GM19467 (cell line): Measurements from ENCODE around the gene TBC1D1.

Experiments
- ATAC-seq: cut with Tn5 transposase; IDR thresholded peaks from one replicate; pipeline ENCODE4 v1.9.1; 2021; ENCODE audit warnings: mild to moderate bottlenecking, moderate library complexity; ENCODE audit not compliant: unreplicated experiment

The TBC1D1 gene

GRCh38 chr4:38075370-38076152 lies 184.7 kb downstream of the TBC1D1 start:
- ATAC-seq = no peak

DNA sequence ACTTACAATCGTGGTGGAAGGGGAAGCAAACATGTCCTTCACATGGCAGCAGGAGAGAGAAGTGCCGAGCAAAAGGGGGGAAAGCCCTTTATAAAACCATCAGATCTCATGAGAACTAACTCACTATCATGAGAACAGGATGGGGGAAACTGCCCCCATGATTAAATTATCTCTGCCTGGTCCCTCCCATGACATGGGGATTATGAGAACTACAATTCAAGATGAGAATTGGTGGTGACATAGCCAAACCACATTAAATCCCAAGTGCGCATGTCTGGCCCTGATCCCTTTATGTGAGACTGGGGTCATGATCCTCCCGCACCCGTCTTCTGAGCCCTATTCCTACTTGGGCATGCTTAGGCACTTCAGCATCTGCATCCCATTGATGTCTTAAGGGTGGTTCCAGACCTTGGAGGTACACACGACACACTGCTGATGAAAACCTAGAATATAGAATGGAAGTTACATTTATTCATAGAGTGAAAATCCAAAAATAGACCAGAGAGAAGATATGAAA lies 185.3 kb downstream of the TBC1D1 start:
- ATAC-seq = no peak

- ATAC-seq = no peak
Observed at GRCh38 chr4:38077791-38078489, 187.1 kb downstream of the TBC1D1 start.

GRCh38 chr4:38078590-38079421 lies 187.9 kb downstream of the TBC1D1 start:
- ATAC-seq = no peak

DNA sequence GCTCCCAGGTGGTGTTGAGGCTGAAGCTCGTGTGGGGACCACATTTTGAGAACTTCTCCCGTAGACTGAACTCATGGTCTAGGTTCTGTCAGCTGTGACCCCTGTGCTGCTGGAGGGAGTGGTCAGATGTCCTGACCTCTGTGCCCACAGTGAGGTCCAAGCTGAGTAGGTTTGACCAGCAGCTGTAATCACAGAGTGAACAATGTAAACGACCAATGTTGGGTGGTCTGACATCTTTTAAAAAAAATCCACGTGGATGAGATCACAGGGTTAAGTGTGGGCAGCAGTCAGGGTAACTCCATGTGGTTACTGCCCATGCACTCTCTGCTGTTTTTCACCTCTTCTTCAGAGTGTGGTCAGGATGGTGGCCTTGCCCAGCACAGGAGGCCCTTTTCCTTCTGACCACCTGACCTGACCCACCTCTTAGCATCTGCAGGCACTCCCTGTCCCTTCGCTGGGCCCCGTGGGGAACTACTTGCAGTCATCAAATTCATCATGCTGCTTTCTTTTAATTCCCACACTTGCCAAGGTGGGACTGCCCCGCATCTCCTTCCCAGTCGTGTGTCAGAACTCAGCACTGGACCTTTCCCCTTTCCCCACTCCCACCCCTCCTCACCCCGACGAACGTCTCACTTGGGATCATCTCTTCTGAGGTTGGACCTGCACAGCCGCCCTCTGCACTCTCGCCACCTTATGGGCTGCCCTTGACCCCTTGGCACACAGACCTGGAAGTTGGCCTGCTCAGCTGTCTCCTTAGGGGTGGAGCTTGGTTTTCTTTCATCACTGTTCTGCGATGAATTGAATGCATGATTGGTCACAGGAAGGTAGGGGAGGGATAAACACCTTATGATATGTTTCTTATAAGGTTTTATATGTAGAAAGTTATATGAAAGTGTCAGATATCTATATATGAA lies 189.4 kb downstream of the TBC1D1 start:
- no peak for ATAC-seq

- ATAC-seq = no peak
Observed at GRCh38 chr4:38082021-38082420, 191.1 kb downstream of the TBC1D1 start.

GRCh38 chr4:38082424-38083385 lies 191.8 kb downstream of the TBC1D1 start:
- no peak for ATAC-seq

DNA sequence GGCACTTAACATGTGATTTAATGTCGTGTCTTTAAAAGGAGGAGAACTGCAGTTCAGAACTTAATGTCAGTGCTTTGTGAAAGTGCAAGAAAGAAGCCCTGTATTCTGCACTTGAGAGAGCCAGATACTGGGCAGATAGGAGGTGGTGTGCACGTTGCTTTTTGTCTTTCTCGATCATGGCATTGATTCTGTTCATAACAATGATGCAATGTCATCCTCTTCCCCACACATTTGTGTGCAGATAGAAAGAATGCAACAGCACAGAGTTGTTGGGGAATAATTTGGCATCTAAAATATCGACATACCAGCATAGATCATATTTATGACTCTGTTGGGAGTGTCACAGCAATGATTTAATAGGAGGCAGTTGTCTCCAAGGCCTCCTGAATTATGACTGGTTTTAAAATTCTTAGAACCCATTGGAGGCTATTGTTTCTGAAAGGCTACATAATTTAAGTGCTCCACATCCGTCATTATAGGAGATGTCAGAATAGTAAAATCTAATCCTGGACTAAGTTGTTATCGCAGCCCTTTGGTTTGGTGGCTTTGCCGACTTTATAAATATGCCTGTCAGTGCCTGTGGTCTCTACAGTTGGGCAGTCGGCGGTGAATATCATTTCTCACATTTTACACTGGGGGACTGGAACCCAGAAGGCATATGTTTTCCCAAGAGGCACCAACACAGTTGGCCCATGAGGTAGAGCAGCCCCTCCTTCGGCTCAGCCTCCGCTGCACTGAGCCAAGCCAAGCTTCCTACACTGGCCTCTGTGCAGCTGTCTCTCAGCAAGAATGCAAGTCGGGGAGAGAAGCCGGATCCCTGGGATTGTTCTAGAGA lies 194.2 kb downstream of the TBC1D1 start:
- ATAC-seq = no peak

DNA sequence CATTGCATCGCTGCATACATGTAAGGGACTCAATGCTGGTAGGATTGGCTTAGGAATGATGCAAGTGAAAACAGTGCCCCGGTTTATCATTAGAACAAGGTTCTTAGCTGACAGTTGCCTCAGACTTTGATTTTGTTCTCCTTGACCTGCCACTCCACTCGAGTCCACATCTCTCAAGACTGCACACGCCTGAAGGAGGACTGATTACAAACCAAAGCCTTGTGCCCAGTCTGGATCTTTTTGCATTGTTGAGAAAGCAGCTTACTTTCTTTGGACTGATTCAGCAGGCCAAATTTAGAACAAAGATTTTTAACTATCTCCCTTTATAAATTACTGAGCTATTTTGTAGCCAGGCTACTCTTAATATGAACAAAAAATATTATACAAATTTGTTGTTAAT lies 194.9 kb downstream of the TBC1D1 start:
- no peak for ATAC-seq

DNA sequence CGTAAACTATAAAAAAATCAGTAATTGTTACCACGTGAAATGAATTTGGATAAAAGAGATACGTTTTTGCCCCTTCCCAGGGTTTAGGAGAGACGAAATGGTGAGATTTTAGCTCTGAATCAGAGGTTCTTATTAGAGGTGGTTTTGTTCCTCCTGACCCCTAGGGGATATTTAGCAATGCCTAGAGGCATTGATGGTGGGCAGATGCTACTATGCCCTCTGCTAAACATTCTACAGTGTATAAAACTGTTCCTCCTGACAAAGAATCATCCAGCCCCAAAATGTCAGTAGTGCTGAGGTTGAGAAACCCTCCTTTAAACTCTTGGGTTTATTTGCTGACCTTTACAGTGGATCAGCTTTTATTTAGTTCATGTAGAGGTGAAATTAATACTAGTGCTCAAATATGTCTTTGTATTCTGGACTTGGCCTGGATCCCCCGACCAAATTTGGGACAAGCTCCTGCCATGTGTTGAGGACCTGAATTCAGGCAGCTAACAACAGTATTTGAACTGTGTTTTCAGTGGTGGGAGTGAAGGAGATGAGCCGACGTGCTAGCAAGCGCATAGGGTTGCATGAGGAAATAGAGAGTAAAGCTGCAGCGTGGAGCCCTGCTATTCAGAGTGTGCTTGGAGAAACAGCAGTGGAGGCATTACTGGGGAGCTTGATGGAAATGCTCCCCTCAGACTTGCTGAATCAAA lies 195.4 kb downstream of the TBC1D1 start:
- ATAC-seq = no peak

- no peak for ATAC-seq
Observed at GRCh38 chr4:38086849-38087226, 196.0 kb downstream of the TBC1D1 start.

- ATAC-seq = no peak
Observed at GRCh38 chr4:38088321-38088720, 197.4 kb downstream of the TBC1D1 start.

GRCh38 chr4:38089961-38090360 lies 199.1 kb downstream of the TBC1D1 start:
- ATAC-seq = no peak

DNA sequence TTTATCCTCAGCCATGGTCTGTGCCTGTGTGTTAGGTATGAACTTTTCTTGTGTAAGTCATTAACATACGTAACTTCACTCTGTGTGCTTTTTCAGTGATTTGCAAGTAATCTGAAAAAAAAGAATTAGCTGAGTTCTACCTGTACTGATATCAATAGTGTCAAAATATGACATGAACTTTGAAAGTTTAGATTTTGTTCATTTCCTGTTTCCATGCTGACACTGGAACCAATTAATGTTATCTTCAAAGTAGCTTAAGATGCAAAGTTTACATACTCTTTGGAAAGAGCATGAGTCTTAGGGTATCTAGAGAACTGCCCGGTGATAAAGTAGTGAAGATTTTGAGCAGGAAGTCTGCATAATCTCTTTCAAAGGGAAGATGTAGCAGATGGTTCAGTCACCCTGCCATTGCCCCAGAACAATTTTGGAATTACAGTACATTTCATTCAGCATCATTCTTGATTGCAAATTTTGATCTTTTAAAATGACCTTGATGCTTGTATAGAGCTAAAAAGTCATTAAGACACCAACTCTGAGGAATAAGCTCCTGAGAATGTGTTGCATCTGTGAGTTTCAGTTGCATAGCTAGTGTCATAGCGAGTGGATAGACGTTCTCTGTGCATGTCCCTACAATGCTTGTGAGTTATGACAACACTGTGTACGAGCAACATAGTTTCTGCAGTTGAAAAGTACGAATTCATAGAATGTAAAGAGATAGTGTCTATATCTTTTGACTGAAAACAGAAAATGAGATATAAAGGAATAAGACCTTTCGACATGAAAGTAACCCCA lies 199.8 kb downstream of the TBC1D1 start:
- no peak for ATAC-seq

DNA sequence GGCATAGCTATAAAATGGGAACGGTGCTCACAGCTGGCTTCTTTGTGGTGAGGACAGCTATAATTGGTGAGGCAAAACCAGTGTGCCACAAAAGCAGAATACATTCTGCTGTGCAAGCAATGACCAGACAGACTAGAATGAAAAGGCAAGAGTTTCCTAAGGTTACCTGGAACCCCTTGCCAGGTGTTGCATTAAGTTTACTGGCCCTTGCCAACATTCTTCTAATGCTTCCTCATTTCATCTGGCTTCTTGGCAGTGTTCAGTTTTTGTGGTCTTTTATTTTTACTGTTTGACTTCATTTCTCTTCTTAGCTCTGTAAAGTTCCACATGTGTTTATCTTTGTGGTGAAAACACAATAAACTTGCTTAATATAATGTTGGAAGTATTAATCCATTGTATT lies 200.8 kb downstream of the TBC1D1 start:
- ATAC-seq = no peak

DNA sequence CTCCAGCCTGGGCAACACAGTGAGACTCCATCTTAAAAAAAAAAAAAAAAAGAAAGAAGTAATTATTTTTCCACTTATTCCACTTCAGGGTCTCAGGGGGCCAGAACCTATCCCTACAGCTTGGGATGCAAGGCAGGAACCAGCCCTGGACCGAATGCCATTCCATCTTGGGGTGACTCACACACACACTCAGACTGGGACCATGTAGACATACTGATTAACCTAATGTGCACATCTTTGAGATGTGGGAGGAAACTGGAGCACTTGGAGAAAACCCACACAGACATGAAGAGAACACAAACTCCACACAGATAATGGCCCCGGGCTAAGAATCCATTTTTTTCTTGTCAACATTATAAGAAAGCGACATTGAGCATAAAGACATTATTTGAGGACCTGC lies 201.8 kb downstream of the TBC1D1 start:
- no peak for ATAC-seq

- ATAC-seq = no peak
Observed at GRCh38 chr4:38094419-38094818, 203.5 kb downstream of the TBC1D1 start.
